ENCODE data around the gene SMC6.

Gene SMC6

GRCh38 chr2:17753803-17754663 lies at the start of gene SMC6, which contains the start of gene GEN1:
Gene SMC6, minus strand, starts transcription at chr2:17753810. Its CDS starts 7,864 bp downstream, at chr2:17745946.
Gene GEN1, plus strand, starts transcription at chr2:17754138. Its CDS starts 5,806 bp downstream, at chr2:17759944.
- peak; percentile 96 for DNase-seq

- DNase-seq: no peak
Measured at GRCh38 chr2:17800693-17801458, 47.3 kb upstream of the SMC6 start.

GRCh38 chr2:17800219-17800618 lies 46.6 kb upstream of the SMC6 start:
- DNase-seq: peak; percentile 27

GRCh38 chr2:17799301-17800120 lies 45.9 kb upstream of the SMC6 start:
- no peak for DNase-seq

GRCh38 chr2:17798338-17798737 lies 44.7 kb upstream of the SMC6 start:
- no peak for DNase-seq

- DNase-seq: no peak
Measured at GRCh38 chr2:17795309-17795708, 41.7 kb upstream of the SMC6 start.

- no peak for DNase-seq
Measured at GRCh38 chr2:17793803-17794354, 40.3 kb upstream of the SMC6 start.

GRCh38 chr2:17793296-17793695 lies 39.7 kb upstream of the SMC6 start:
- DNase-seq: no peak

GRCh38 chr2:17792515-17792914 lies 38.9 kb upstream of the SMC6 start:
- DNase-seq: no peak

- no peak for DNase-seq
Measured at GRCh38 chr2:17791817-17792130, 38.2 kb upstream of the SMC6 start.

- no peak for DNase-seq
Measured at GRCh38 chr2:17791121-17791816, 37.7 kb upstream of the SMC6 start.

GRCh38 chr2:17790536-17790935 lies 36.9 kb upstream of the SMC6 start:
- no peak for DNase-seq

GRCh38 chr2:17788773-17789172 lies 35.2 kb upstream of the SMC6 start:
- no peak for DNase-seq

GRCh38 chr2:17786727-17787126 lies 33.1 kb upstream of the SMC6 start:
- no peak for DNase-seq

GRCh38 chr2:17781482-17781881 lies 27.9 kb upstream of the SMC6 start:
- no peak for DNase-seq

GRCh38 chr2:17780546-17780945 lies 26.9 kb upstream of the SMC6 start:
- no peak for DNase-seq

GRCh38 chr2:17772532-17772931 lies 18.9 kb upstream of the SMC6 start:
- no peak for DNase-seq

- no peak for DNase-seq
Measured at GRCh38 chr2:17771956-17772355, 18.3 kb upstream of the SMC6 start.

- no peak for DNase-seq
Measured at GRCh38 chr2:17768894-17769293, 15.3 kb upstream of the SMC6 start.

GRCh38 chr2:17765398-17765797 lies 11.8 kb upstream of the SMC6 start:
- DNase-seq: peak; percentile 5

GRCh38 chr2:17763641-17764333 lies 10.2 kb upstream of the SMC6 start:
- DNase-seq: no peak

GRCh38 chr2:17762451-17762850 lies 8.8 kb upstream of the SMC6 start:
- no peak for DNase-seq

Measured in DMS53 (cell line).